Activated gamma-delta T cell (primary cell): Measurements from ENCODE around the gene MAD1L1.
"Not testable (repeated sequence)": the region's sequence is repeated elsewhere in the genome, so short reads cannot be mapped to it uniquely, and the experiment has no call there.

Source experiments
- DNase-seq: peaks from one replicate; lab custom pipeline; 2025; lab: John Stamatoyannopoulos, UW

MAD1L1 gene

DNA sequence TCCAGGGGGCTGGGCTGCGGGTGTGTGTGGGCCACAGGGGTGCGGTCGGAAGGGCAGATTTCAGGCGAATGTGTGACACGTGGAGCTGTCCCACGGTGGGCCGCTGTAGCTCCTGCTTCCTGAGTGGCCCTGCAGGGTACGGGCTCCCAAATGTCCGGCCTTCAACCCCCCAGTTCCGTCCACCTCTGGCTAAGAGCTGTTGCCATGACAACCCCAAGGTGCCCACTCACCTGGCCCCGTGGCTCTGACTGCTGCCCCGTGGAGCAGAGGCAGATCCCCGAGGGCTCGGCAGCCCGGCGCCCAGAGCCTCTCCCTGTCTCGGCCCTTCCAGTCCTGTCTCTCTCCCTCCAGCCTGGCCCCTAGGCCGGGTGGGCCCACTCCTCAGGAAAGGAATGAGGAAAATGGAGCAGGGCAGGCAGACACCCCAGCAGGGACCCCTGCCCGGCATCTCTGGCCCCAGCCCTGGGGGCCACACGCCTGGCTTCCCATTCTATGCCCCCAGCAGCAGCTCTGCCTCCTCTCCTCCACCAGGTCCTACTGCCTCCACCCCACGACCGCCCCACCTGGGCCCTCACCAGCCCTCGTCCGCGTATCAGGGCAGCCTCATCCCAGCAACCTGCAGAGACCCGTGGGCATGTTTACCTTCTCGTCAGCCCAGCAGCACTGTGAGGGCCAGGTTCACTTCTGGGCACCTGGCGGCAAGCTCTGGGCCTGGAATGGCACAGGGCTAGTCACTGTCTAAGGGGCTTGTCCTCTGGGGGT is 347.1 kb downstream of the MAD1L1 start:
- DNase-seq, result no peak

- no peak for DNase-seq
Observed at GRCh38 chr7:1884583-1885350, 348.0 kb downstream of the MAD1L1 start.

- DNase-seq, result no peak
Observed at GRCh38 chr7:1883834-1884582, 348.7 kb downstream of the MAD1L1 start.

DNA sequence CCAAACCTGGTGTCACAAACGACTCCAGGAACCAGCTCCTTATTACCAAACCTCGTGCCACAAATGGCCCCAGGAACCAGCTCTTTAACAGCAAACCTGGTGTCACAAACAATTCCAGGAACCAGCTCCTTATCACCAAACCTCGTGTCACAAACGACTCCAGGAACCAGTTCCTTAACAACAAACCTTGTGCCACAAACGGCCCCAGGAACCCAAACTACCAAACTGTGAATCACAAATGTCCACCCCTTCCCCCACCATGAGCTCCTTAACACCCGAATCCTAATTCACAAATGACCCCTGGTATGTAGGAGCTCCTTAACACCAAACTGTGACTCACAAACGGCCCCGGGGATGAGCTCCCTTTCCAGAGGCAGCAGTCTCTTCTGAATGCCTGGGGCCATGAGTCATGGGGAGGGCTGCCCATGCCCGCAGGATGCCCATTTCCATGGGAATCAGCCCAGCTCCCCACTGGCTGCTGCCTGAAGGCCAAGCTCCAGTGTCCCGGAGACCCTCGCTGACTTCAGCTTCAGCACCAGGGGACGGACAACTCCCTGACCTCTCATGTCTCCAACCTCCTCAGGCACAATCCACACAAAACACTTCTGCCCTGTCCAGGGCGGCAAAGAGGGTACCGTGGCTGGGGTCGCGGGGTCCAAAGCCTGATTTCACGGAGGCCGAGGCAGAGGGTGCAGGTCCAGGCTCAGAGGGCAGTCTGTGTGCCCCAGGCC is 349.5 kb downstream of the MAD1L1 start:
- no peak for DNase-seq

DNA sequence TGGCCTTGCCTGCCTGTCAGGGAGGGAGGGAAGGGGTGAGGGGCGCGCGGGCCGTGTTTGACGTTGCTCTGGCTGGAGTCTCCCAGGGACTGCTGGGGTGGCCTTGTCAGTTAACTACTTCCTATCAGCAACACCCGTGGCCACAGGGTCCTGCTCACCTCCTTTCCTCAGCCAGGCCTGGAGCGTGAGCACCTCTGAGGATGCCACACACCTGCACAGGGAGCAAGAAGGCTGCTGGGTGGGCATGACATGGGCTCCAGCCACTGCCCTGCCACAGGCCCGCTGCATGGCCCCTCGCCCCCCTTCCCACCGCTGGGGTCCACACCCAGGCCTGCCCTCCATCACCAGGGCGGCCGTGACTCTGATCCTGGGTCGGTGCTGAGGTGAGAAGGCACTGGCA is 350.3 kb downstream of the MAD1L1 start:
- no peak for DNase-seq

DNA sequence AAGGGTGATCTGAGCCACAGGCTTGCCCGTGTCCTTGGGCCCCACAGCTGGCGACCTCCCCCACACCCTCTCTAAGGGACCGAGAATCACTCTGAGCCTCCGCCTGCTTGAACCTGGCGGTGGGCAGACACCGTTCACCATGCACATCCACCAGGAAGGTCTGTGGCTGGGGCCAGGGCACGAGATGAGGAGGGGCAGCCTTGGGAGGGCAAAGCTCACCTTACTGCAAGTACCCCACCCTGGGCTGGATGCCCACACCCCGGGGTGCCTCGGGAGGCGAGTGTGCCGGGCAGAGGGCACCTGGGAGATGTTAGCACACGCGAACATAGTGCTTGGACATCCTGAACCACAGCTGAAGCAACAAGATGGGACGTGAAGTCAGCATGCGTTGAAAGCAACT is 350.8 kb downstream of the MAD1L1 start:
- DNase-seq, result no peak

DNA sequence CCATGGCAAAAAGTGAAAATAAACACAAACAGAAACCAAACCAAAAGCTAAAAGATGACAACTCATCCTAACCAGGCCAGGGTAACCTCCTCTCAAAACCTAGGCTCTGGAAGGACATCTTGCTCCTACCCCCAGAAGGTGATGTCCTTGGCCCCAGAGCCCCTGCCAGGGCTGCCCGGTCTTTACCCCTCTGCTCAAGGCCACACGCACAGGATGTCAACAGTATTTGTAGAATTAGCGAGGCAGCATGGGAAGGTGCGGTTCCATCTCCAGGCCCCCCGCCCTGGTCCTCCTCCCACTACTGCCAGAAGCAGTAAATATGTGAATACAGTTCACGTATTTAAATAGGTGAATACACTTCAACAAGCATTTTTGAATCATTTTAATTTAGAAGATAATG is 356.1 kb downstream of the MAD1L1 start:
- not testable (repeated sequence) for DNase-seq

GRCh38 chr7:1875392-1876199 is 357.1 kb downstream of the MAD1L1 start:
- DNase-seq, result not testable (repeated sequence)

- DNase-seq, result not testable (repeated sequence)
Observed at GRCh38 chr7:1874590-1875391, 358.0 kb downstream of the MAD1L1 start.

GRCh38 chr7:1873857-1874589 is 358.7 kb downstream of the MAD1L1 start:
- DNase-seq, result no peak

GRCh38 chr7:1873421-1873820 is 359.3 kb downstream of the MAD1L1 start:
- DNase-seq, result no peak

DNA sequence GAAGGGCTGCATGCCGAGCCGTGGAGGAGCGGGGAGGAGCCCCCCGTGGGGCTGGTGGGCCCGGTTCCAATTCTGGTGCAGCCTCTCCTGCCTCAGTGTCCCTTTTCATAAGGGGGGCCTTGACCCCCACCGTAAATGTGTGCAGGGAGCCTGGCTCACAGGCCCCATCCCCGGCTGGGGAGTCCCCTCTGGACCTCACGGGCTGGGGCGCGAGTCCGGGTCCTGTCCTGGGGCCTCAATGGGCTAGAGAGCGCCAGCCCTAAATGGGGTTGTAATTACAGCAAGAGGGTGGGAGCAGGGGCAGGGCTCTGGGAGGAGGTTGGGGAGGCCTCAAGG is 359.7 kb downstream of the MAD1L1 start:
- DNase-seq, result no peak

- DNase-seq, result no peak
Observed at GRCh38 chr7:1872191-1873069, 360.3 kb downstream of the MAD1L1 start.

GRCh38 chr7:1869452-1870130 is 363.2 kb downstream of the MAD1L1 start:
- DNase-seq, result no peak

GRCh38 chr7:1868516-1869165 is 364.1 kb downstream of the MAD1L1 start:
- no peak for DNase-seq

- no peak for DNase-seq
Observed at GRCh38 chr7:1867370-1868260, 365.1 kb downstream of the MAD1L1 start.
